ENCODE data around the gene KNDC1. TPM values are rescaled to one million over a fixed set of nuclear protein-coding genes. Genes with fewer than 3 reads are reported as not detected.

The KNDC1 gene
- total RNA-seq, 1 experiment from 2014 or later, result 15.7 TPM

GRCh38 chr10:133243593-133243992 lies 83.6 kb downstream of the KNDC1 start:
- Histone ChIP-seq H3K14ac (ENCODE audit: insufficient read depth, low read length) (no peak overlapping the region), H4K5ac (ENCODE audit: insufficient read length, low read depth, low read length) (no peak overlapping the region), H3K23ac (ENCODE audit: insufficient read length, low read depth, low read length) (no peak overlapping the region), H3K79me2 (ENCODE audit: insufficient read depth, low read length) (no peaks in the 10 kb centered on the region), H3K9me3 (ENCODE audit: control insufficient read depth, low read depth, low read length) (no peaks in the 10 kb centered on the region), H2BK15ac (ENCODE audit: low read depth, low read length) (no peak overlapping the region), H2BK5ac (ENCODE audit: insufficient read length, low read length) (no peak overlapping the region), H4K20me1 (ENCODE audit: control insufficient read depth, insufficient read depth, insufficient read length) (no peaks in the 10 kb centered on the region), H2AK5ac (ENCODE audit: insufficient read length, low read length) (no peak overlapping the region), H2AFZ (ENCODE audit: low read length) (no peak overlapping the region), H3K23me2 (ENCODE audit: insufficient read length, low read depth, low read length, poor library complexity, severe bottlenecking) (peaks cover 5% of the 10 kb centered on the region), H3T11ph (ENCODE audit: low read length) (no peak overlapping the region), H3K9ac (ENCODE audit: extremely low read depth, insufficient read length, low read length) (no peak overlapping the region), H3K18ac (ENCODE audit: insufficient read length, low read depth, low read length) (peak overlapping the region; percentile 4), H3K4me2 (ENCODE audit: insufficient read depth, insufficient read length, low read length) (no peak overlapping the region), H3K4me1 (ENCODE audit: insufficient read depth, low read length) (no peaks in the 10 kb centered on the region), H3K56ac (ENCODE audit: insufficient read length, low read depth, low read length) (no peak overlapping the region), H4K8ac (replicated peaks; ENCODE audit: insufficient read length, low read depth, low read length) (no peak overlapping the region), H2BK20ac (ENCODE audit: low read depth, low read length, poor library complexity, severe bottlenecking) (no peak overlapping the region), H3K27ac (ENCODE audit: insufficient read length, low read depth, low read length) (no peak overlapping the region), H3K4ac (ENCODE audit: low read depth, low read length) (no peak overlapping the region), H3K27me3 (ENCODE audit: insufficient read depth, low read length) (peaks cover 2% of the 10 kb centered on the region; the same call in 1 of the 2 replicates), H2BK12ac (ENCODE audit: insufficient read length, low read depth, low read length) (no peak overlapping the region), H2BK120ac (ENCODE audit: low read depth, low read length, poor library complexity, severe bottlenecking) (no peak overlapping the region), H4K91ac (ENCODE audit: insufficient read length, low read depth, low read length) (no peak overlapping the region), H3K79me1 (ENCODE audit: insufficient read depth, low read depth, low read length, poor library complexity, severe bottlenecking) (no peaks in the 10 kb centered on the region)
- H3K9me3 Mint-ChIP-seq, result no peaks in the 10 kb centered on the region; a peak in 1 of 5 replicates
- no peak overlapping the region for H3K27ac Mint-ChIP-seq
- no peak for DNase-seq
- no CpG with 5 or more reads among the region's 14 CpGs for WGBS (ENCODE audit: extremely low coverage, insufficient read length, low lambda C conversion rate)
- no peak for TF ChIP-seq CTCF (conservative IDR thresholded peaks at IDR 0.05)
- no peak overlapping the region for H3K4me3 Mint-ChIP-seq
- H3K27me3 Mint-ChIP-seq (ENCODE audit: low read depth), result peaks cover 12% of the 10 kb centered on the region
- H3K4me1 Mint-ChIP-seq, result peaks cover 28 to 40% of the 10 kb centered on the region in 2 experiments
- H3K36me3 Mint-ChIP-seq (ENCODE audit: insufficient read depth in 1 of 3, low read depth in 3 of 3), result peaks cover 0 to 20% (median 0%) of the 10 kb centered on the region in 3 experiments; a peak in 3 of 7 replicates

All from H9 (cell line).